GM04504 (cell line): Measurements from ENCODE around the gene ACBD5.
"Not testable (repeated sequence)": the region's sequence is repeated elsewhere in the genome, so short reads cannot be mapped to it uniquely, and the experiment has no call there.

Experiments
- DNase-seq: peaks from one replicate; pipeline ENCODE4 v3.0.0-alpha.2; 2012; ENCODE audit warnings: low read depth

ACBD5 gene

GRCh38 chr10:27240212-27241009, at the start of gene ACBD5:
Gene ACBD5, minus strand, starts transcription at chr10:27240797. Its CDS starts 109 bp downstream, at chr10:27240688.
- peak; percentile 74 for DNase-seq

- no peak for DNase-seq
Measured at GRCh38 chr10:27285093-27285492, 44.5 kb upstream of the ACBD5 start.

- DNase-seq = no peak
Measured at GRCh38 chr10:27276581-27276980, 36.0 kb upstream of the ACBD5 start.

GRCh38 chr10:27266025-27266424, 25.4 kb upstream of the ACBD5 start:
- DNase-seq = not testable (repeated sequence)

GRCh38 chr10:27262788-27263187, 22.2 kb upstream of the ACBD5 start:
- DNase-seq = not testable (repeated sequence)

- no peak for DNase-seq
Measured at GRCh38 chr10:27258838-27259812, 18.5 kb upstream of the ACBD5 start.

GRCh38 chr10:27258492-27258837, 17.9 kb upstream of the ACBD5 start:
- DNase-seq = no peak

GRCh38 chr10:27256299-27257189, 15.9 kb upstream of the ACBD5 start:
- no peak for DNase-seq

GRCh38 chr10:27253576-27253975, 13.0 kb upstream of the ACBD5 start:
- DNase-seq = no peak

- no peak for DNase-seq
Measured at GRCh38 chr10:27252267-27253000, 11.8 kb upstream of the ACBD5 start.

- no peak for DNase-seq
Measured at GRCh38 chr10:27251554-27251953, 11.0 kb upstream of the ACBD5 start.

GRCh38 chr10:27248215-27248614, 7.6 kb upstream of the ACBD5 start:
- DNase-seq = no peak

GRCh38 chr10:27247441-27247840, 6.8 kb upstream of the ACBD5 start:
- no peak for DNase-seq

- DNase-seq = no peak
Measured at GRCh38 chr10:27247006-27247405, 6.4 kb upstream of the ACBD5 start.

- DNase-seq = no peak
Measured at GRCh38 chr10:27245836-27246235, 5.2 kb upstream of the ACBD5 start.

GRCh38 chr10:27244976-27245375, 4.4 kb upstream of the ACBD5 start:
- DNase-seq = no peak

GRCh38 chr10:27242951-27243551, 2.5 kb upstream of the ACBD5 start:
- peak; percentile 28 for DNase-seq

- DNase-seq = no peak
Measured at GRCh38 chr10:27242473-27242950, 1.9 kb upstream of the ACBD5 start.

GRCh38 chr10:27241652-27242472, 1.3 kb upstream of the ACBD5 start:
- DNase-seq = peak; percentile 88
